ENCODE data around the gene ARID3A. TPM values are rescaled to one million over a fixed set of nuclear protein-coding genes. Genes with fewer than 3 reads are reported as not detected.

ARID3A gene
- total and polyA plus RNA-seq, 12 donors: 1.6 to 10.2 (median 7.4) TPM

GRCh38 chr19:970695-971094, 44.9 kb downstream of the ARID3A start:
- H3K4me1 ChIP-seq (replicated peaks in 1 of 2): no peaks in the 10 kb centered on the region
- peaks cover 0 to 46% of the 10 kb centered on the region in 2 donors for H3K36me3 ChIP-seq (replicated peaks in 1 of 2)
- DNase-seq: no peak
- no peak overlapping the region for H3K4me3 ChIP-seq
- no peaks in the 10 kb centered on the region for H3K27me3 ChIP-seq
- H3K9me3 ChIP-seq (replicated peaks in 1 of 3): no peaks in the 10 kb centered on the region
- WGBS, 4 donors: 93 to 97% (median 94%) methylated on average over 8 to 14 of the region's 14 CpGs
- TF ChIP-seq POLR2A (IDR thresholded peaks at IDR 0.05) (no peak), CTCF (IDR thresholded peaks at IDR 0.05) (peak in 4 of 6 experiments; percentile 42 to 49 (median 48))
- intact Hi-C loops (cut with DNase I): loop anchor here in 1 of 2 donors (10.0 kb wide), 1 partner anchor 206 kb away; no protein-coding TSS in a partner anchor
- H3K27ac ChIP-seq: no peak overlapping the region

- intact Hi-C loops (cut with DNase I): loop anchor here in 1 of 2 donors (10.0 kb wide), 1 partner anchor 207 kb away; no protein-coding TSS in a partner anchor
- Histone ChIP-seq H3K4me3 (no peak overlapping the region), H3K9me3 (replicated peaks in 1 of 3) (no peaks in the 10 kb centered on the region), H3K4me1 (replicated peaks in 1 of 2) (no peaks in the 10 kb centered on the region), H3K36me3 (replicated peaks in 1 of 2) (peaks cover 0 to 41% of the 10 kb centered on the region in 2 donors), H3K27ac (no peak overlapping the region), H3K27me3 (no peaks in the 10 kb centered on the region)
- WGBS, 4 donors: 93 to 96% (median 94%) methylated on average over 24 of the region's 24 CpGs
- no peak for DNase-seq
- TF ChIP-seq POLR2A (IDR thresholded peaks at IDR 0.05) (no peak), CTCF (IDR thresholded peaks at IDR 0.05) (no peak)
These were observed 46.0 kb downstream of the ARID3A start for GRCh38 chr19:971795-972194.

- Histone ChIP-seq H3K4me1 (replicated peaks in 1 of 2) (no peaks in the 10 kb centered on the region), H3K4me3 (no peak overlapping the region), H3K36me3 (replicated peaks in 1 of 2) (peaks cover 0 to 36% of the 10 kb centered on the region in 2 donors), H3K27ac (no peak overlapping the region), H3K9me3 (replicated peaks in 1 of 3) (no peaks in the 10 kb centered on the region), H3K27me3 (no peaks in the 10 kb centered on the region)
- no peak for DNase-seq
- WGBS, 4 donors: 94 to 99% (median 97%) methylated on average over 6 of the region's 6 CpGs
- intact Hi-C loops (cut with DNase I): loop anchor here in 1 of 2 donors (10.0 kb wide), 1 partner anchor 207 kb away; no protein-coding TSS in a partner anchor
- TF ChIP-seq CTCF (IDR thresholded peaks at IDR 0.05) (no peak), POLR2A (IDR thresholded peaks at IDR 0.05) (no peak)
These were observed 46.4 kb downstream of the ARID3A start for GRCh38 chr19:972281-972680.

- peaks cover 0 to 26% of the 10 kb centered on the region in 2 donors for H3K36me3 ChIP-seq (replicated peaks in 1 of 2)
- no peaks in the 10 kb centered on the region for H3K4me1 ChIP-seq (replicated peaks in 1 of 2)
- no peaks in the 10 kb centered on the region for H3K27me3 ChIP-seq
- no peak overlapping the region for H3K4me3 ChIP-seq
- no peak for TF ChIP-seq POLR2A (IDR thresholded peaks at IDR 0.05)
- TF ChIP-seq CTCF (IDR thresholded peaks at IDR 0.05): no peak
- WGBS, 4 donors: 80 to 86% (median 85%) methylated on average over 9 to 29 of the region's 29 CpGs
- H3K27ac ChIP-seq: no peak overlapping the region
- H3K9me3 ChIP-seq (replicated peaks in 1 of 3): no peaks in the 10 kb centered on the region
- DNase-seq: no peak
- intact Hi-C loops (cut with DNase I): loop anchor here in 1 of 2 donors (10.0 kb wide), 1 partner anchor 209 kb away; no protein-coding TSS in a partner anchor
These were observed 48.1 kb downstream of the ARID3A start for GRCh38 chr19:973726-974563.
